ENCODE data around the gene NTNG2. TPM values are rescaled to one million over a fixed set of nuclear protein-coding genes. Genes with fewer than 3 reads are reported as not detected.

Gene NTNG2
- total and polyA plus RNA-seq, 2 of the 13 experiments (the other 11 are each of a cell fraction or from before 2014, with no cell fraction given) = 0.02 to 0.36 TPM

GRCh38 chr9:132241840-132242620, 80.2 kb downstream of the NTNG2 start (continued):
- TF ChIP-seq FIP1L1 (IDR thresholded peaks at IDR 0.05; ENCODE audit: borderline replicate concordance, insufficient read depth, low read depth, low read length) (no peak), MYC (CRISPR knock-in tag; IDR thresholded peaks at IDR 0.05; ENCODE audit: borderline replicate concordance) (0 out of 2 replicates have a peak, but pooled peaks have one; percentile 19), HOXA3 (CRISPR knock-in tag; IDR thresholded peaks at IDR 0.05) (no peak), SAFB2 (CRISPR knock-in tag; IDR thresholded peaks at IDR 0.05; ENCODE audit: borderline replicate concordance, low read depth) (no peak), ZNF609 (CRISPR knock-in tag; IDR thresholded peaks at IDR 0.05; ENCODE audit: borderline replicate concordance) (no peak), ZBTB8A (CRISPR knock-in tag; IDR thresholded peaks at IDR 0.05; ENCODE audit: borderline replicate concordance, low read depth) (no peak), ZKSCAN1 (IDR thresholded peaks at IDR 0.05; ENCODE audit: low read length) (no peak), TARDBP (CRISPR knock-in tag; IDR thresholded peaks at IDR 0.05) (no peak), ZNF256 (CRISPR knock-in tag; conservative IDR thresholded peaks at IDR 0.05) (no peak), ESRRA (CRISPR knock-in tag; IDR thresholded peaks at IDR 0.05; ENCODE audit: low read depth) (no peak), ZFYVE20 (CRISPR knock-in tag; IDR thresholded peaks at IDR 0.05; ENCODE audit: borderline replicate concordance, low read depth) (no peak), ZNF776 (CRISPR knock-in tag; IDR thresholded peaks at IDR 0.05) (peak; percentile 55; the same call in 1 of the 2 replicates), JUNB (CRISPR knock-in tag; IDR thresholded peaks at IDR 0.05; ENCODE audit: borderline replicate concordance) (no peak), BRCA1 (CRISPR knock-in tag; IDR thresholded peaks at IDR 0.05) (no peak), DNMT3B (CRISPR knock-in tag; conservative IDR thresholded peaks at IDR 0.05) (no peak), KDM1A (CRISPR knock-in tag; IDR thresholded peaks at IDR 0.05) (no peak), RBFOX2 (IDR thresholded peaks at IDR 0.05; ENCODE audit: low read depth, low read length) (no peak), ZNF224 (CRISPR knock-in tag; IDR thresholded peaks at IDR 0.05) (no peak), CBX1 (IDR thresholded peaks at IDR 0.05; ENCODE audit: low read depth) (no peak), HES4 (CRISPR knock-in tag; IDR thresholded peaks at IDR 0.05; ENCODE audit: borderline replicate concordance) (0 out of 2 replicates have a peak, but pooled peaks have one; percentile 29)

Measured in HepG2 (cell line).